Activated CD4-positive, alpha-beta T cell treated with anti-CD3 and anti-CD28 coated beads for 1 hour (primary cell): ENCODE measurements around the gene EFCC1.

ENCODE experiments used
- DNase-seq: peaks from one replicate; pipeline ENCODE4 v3.0.0-alpha.2; 2020

The EFCC1 gene

GRCh38 chr3:129035360-129036221 is 34.5 kb downstream of the EFCC1 start:
- DNase-seq, result no peak

- no peak for DNase-seq
These were observed 35.4 kb downstream of the EFCC1 start for GRCh38 chr3:129036222-129037092.

GRCh38 chr3:129037093-129037419 is 36.0 kb downstream of the EFCC1 start:
- DNase-seq, result no peak

- no peak for DNase-seq
These were observed 37.2 kb downstream of the EFCC1 start for GRCh38 chr3:129038121-129038855.

- DNase-seq, result no peak
These were observed 38.4 kb downstream of the EFCC1 start for GRCh38 chr3:129039271-129040038.

- no peak for DNase-seq
These were observed 38.9 kb downstream of the EFCC1 start for GRCh38 chr3:129040039-129040336.

GRCh38 chr3:129040579-129041300 is 39.6 kb downstream of the EFCC1 start:
- DNase-seq, result no peak

GRCh38 chr3:129045675-129046036 is 44.6 kb downstream of the EFCC1 start:
- no peak for DNase-seq

GRCh38 chr3:129046037-129046731 is 45.1 kb downstream of the EFCC1 start:
- no peak for DNase-seq

- DNase-seq, result no peak
These were observed 45.8 kb downstream of the EFCC1 start for GRCh38 chr3:129046732-129047552.

GRCh38 chr3:129047553-129047839 is 46.4 kb downstream of the EFCC1 start:
- DNase-seq, result no peak

GRCh38 chr3:129050556-129051295 is 49.6 kb downstream of the EFCC1 start:
- no peak for DNase-seq

- DNase-seq, result no peak
These were observed 50.8 kb downstream of the EFCC1 start for GRCh38 chr3:129051871-129052340.

GRCh38 chr3:129052675-129053074 is 51.6 kb downstream of the EFCC1 start:
- DNase-seq, result no peak

- DNase-seq, result no peak
These were observed 53.6 kb downstream of the EFCC1 start for GRCh38 chr3:129054605-129055104.

GRCh38 chr3:129056451-129057173 is 55.5 kb downstream of the EFCC1 start:
- DNase-seq, result no peak

GRCh38 chr3:129057249-129057648 is 56.1 kb downstream of the EFCC1 start:
- no peak for DNase-seq

GRCh38 chr3:129058441-129059200 is 57.5 kb downstream of the EFCC1 start:
- no peak for DNase-seq
